Left renal cortex interstitium (tissue), 4 donors: ENCODE data around the gene TSBP1. TPM values are rescaled to one million over a fixed set of nuclear protein-coding genes. Genes with fewer than 3 reads are reported as not detected.
"Not testable (repeated sequence)": the region's sequence is repeated elsewhere in the genome, so short reads cannot be mapped to it uniquely, and the experiment has no call there.

Source experiments
- DNase-seq, 4 donors: peaks; one replicate each; pipeline ENCODE4 v3.0.0-alpha.2; 2013; ENCODE audit warnings: low read depth in 4 of 4, low spot score in 2 of 4, missing footprints in 1 of 4
- polyA plus RNA-seq, 4 donors: library from polyadenylated mRNA; unstranded; fragments of 120-200 nt; gene quantifications; one replicate each; pipeline ENCODE4 v1.2.1, GENCODE V29; 2013; ENCODE audit not compliant: insufficient read length in 4 of 4

Gene TSBP1
- polyA plus RNA-seq, 4 donors, result 0.24 TPM; not detected in 3

DNA sequence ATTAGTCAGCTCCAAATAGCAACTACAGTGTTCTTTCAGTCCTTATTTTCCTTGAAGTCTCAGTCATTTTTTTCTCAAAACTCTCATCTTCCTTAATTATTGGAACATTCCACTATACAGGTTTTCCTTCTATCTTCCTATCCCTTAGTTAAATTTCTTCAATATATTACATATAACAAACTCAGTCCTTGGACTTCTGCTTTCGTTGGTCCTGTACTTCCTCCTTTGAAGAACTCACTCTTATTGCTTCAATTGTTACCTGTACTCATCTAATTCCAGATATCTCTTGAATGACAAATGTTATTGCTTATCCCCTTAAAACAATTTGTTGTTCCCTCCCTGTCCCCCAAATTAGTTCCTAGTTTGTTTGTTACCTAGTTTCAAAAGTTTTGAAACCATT lies 80.2 kb downstream of the TSBP1 start:
- DNase-seq, result no peak

GRCh38 chr6:32290886-32291450 lies 80.7 kb downstream of the TSBP1 start:
- peak in 1 of 4 donors; percentile 6 for DNase-seq

DNA sequence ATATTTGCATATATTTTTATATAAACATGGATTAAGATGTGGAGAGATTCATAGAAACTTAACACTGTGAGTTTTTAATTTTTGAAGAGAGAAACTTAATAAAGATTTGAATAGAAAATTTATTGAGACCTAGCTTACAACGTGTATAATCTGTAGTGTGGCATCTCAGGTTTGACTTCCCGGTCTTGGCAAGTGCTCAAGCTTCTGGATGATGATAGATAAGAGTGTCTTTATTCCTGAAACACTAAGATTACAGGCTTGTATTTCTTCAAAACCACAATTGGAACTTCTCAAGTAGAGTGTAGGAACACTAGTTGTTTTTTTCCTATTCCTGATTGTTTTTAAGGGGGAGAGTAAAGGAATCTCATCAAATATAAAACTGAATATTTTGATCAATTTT lies 83.3 kb downstream of the TSBP1 start:
- no peak for DNase-seq

DNA sequence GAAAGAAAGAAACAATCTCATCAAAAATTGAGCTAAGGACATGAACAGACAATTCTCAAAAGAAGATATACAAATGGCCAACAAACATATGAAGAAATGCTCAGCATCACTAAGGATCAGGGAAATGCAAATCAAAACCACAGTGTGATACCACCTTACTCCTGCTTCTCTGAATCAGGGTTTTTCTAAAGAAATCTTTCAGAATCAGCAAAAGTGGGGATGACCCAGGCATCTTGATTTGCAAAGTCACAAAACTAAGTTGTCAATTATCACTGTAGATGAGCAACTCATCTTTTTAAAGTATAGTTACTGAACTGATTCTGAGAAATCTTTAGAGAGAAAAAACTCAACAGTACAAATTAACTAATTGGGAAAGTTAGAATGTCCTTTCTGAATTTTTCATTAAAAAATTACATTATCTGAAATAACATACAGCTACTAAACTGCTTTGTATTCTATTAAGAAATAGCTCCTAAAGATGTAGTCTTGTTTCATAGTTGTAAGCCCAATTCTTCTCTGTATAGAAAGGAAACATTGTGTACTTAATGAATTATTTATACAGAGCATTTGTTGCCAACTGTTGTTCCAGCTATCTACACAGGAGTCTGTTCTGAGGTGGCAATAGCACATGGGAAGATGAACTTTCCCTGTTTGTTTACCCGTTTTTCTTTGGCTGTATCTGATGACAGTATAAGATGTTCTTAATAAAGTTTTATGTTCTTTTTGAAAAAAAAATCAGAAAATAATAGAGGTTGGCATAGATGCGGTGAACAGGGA lies 97.7 kb downstream of the TSBP1 start:
- not testable (repeated sequence) for DNase-seq

DNA sequence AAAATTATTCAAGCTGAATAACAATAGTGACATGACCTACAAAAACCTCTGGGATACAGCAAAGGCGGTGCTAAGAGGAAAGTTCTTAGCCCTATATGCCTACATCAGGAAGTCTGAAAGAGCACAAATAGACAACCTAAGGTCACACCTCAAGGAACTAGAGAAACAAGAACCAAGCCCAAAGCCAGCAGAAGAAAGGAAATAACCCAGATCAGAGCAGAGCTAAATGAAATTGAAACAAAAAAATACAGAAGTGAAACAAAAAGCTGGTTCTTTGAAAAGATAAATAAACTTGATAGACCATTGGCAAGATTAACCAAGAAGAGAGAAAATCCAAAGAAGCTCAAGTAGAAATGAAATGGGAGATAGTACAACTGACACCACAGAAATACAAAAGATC lies 100.3 kb downstream of the TSBP1 start:
- DNase-seq, result no peak

- DNase-seq, result not testable (repeated sequence)
Observed at GRCh38 chr6:32268459-32268858, 103.2 kb downstream of the TSBP1 start.

- no peak for DNase-seq
Observed at GRCh38 chr6:32267035-32267434, 104.7 kb downstream of the TSBP1 start.

GRCh38 chr6:32257262-32257661 lies 114.4 kb downstream of the TSBP1 start:
- not testable (repeated sequence) for DNase-seq

DNA sequence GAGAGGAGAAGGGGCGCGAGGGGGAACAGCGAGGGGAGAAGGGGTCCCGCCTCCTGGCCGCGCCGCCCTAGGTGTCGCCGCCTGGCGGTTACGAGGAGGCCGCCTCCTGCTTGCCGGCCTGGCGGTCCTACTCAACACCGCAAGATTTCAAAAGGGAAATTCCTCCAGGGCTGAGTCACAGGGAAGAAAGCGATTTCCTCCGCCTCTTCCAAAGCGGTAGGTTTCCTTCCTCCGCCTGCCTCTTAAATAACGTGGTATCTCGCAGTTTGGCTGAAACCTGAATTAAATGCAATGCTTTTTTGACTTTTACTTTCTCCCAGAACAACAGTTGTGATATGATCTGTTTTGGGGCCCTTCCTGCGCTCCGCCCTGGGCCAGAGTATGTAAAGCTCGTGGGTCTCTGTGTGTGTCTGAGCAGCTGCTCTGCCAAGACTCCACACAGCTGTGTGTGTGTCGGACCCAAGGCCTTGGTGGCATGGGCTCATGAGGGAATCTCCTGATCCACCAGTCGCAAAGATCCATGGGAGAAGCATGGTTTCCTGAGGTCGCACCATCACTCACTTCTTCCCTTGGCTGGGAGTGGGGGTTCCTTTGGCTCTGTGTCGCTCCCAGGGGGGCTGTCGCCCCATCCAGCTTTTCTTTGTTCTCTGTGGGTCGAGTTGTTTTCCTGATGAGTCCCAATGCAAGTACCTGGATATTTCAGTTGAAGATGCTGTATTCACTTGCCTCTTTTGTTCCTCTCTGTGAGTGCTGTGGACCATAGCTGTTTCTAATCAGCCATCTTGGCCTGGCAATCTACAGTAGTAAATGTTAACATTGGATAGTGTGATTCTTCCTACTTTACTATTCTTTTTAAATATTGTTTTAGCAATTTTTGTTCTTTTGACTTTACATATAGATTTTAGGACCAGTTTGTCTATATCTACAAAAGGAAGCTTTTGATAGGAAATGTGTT lies 116.2 kb downstream of the TSBP1 start:
- peak in 3 of 4 donors; percentile 54 to 64 (median 63) for DNase-seq

- peak in 2 of 4 donors; percentile 13 to 18 for DNase-seq
Observed at GRCh38 chr6:32254761-32255198, 116.9 kb downstream of the TSBP1 start.

DNA sequence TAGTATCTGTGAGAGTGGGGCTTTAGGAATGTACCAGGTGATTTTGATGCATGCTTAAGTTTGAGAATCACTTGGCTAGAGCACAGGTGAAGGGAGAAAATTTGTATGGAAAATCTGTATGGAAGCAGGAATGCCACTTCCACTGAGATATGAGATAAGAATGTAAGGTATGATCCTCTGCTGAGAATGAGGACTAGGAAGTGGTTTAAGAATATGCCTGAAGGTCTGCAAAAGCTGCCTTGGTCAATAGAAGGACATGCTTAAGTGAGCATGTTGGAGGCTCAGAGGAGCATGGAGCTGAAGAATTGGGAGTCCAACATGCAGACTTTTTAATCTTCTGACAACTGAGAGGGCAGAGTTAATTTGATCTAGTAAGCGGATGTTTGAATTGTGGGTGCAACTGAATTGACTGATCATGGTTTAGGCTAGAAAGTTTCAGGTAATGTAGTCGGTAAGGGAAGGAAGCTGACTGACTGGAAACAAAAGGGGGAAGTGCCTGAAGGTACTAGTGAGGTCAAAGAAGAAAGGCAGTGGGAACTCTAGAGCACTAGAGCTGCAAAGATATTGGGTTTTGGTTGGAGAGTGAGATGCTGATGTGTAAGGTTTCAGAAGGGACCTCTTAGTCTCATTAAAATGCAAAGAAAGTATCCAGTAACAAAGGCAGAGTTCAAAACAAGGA lies 119.2 kb downstream of the TSBP1 start:
- no peak for DNase-seq

DNA sequence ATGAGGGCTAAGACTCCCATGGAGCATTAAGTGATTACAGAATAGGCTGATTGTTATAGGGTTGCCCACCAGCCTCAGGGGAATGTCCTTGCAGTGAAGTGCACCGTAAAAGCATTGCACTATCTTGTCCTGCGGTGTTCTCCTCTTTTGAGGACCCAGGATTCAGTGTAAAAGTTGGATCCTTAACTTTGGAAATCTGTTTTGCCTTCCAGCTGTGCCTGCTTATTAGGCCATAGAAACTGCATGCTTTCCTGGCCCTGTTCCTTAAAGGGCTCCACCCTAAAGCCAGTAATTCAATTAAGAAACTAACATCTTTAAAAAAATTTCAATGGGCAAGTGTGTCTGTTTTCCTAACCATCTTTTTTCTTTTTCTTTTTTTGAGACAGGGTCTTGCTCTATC lies 122.4 kb downstream of the TSBP1 start:
- no peak for DNase-seq

DNA sequence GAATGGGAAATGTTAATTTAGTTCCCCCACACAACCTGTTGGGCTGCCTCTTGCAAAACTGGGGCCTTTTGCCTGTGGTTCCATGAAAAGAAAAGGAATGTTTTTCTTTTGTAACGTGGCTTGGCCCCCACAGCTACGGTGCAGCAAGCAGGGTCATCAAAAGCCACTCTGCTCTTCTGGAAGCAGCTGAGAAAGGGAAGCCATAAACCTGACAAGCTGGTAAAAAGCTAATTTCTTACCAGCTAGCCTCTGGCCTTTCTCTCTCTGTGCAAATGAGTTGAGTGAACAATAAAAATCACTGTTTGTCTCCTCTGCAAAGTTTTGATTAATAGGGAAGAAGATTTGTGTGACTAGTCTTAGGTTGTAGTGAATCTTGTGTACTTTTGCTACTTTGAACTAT lies 124.3 kb downstream of the TSBP1 start:
- peak in 1 of 4 donors; percentile 17 for DNase-seq

DNA sequence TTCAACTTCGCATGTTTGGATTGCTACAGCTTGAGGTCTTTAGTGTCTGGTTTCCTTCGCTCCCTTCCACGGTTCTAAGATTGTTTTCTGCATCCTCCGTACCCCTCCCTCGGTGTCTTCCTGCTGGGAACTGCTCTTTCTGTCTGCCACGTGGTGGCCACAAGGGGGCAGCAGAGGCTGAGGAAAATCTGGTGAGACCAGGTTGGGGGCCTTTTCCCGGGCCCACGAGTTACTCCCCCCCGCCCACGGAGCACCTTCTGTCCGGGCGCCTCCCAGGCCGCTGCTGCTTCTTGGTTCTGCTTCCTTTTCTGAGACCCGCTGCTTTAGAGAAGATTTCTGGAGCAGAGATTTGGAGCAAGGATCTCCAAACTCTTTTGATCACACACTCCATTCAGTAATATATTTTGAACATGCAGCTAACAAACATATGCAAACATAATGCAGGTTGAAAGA lies 126.7 kb downstream of the TSBP1 start:
- peak in 3 of 4 donors; percentile 68 to 84 (median 72) for DNase-seq

DNA sequence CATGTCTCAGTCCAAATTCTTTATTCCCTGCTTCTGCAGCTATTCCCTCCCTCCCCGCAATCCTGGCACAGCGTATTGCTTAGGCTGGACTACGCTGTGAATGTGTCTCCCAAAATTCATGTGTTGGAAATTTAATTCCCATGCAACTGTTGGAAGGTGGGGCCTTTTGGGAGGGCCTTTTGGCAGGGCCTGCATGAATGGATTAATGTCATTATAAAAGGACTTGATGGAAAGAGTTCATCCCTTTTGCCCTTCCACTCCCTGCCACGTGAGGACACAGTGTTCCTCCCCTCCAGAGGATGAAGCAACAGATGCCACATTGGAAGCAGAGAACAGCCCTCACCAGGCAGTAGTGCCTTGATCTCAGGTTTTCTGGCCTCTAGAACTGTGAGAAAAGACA lies 127.4 kb downstream of the TSBP1 start:
- no peak for DNase-seq

Other genes starting within 250 kb of the TSBP1 start
- gene ATF6B, start 243.7 kb downstream of the TSBP1 start, polyA plus RNA-seq, result 100 to 1,000 TPM in 1 of 4 donors, 10 to 100 TPM in 3; 88.4 to 123 (median 95.4) TPM
- 1 to 10 TPM; 6.3 to 9.6 (median 7.7) TPM for gene FKBPL, start 241.6 kb downstream of the TSBP1 start, polyA plus RNA-seq
- gene PRRT1, start 220.0 kb downstream of the TSBP1 start, polyA plus RNA-seq, result 1 to 10 TPM; 2.2 to 4.4 (median 3.1) TPM
- 10 to 100 TPM; 27.9 to 50.9 (median 36.7) TPM for gene PPT2, start 217.8 kb downstream of the TSBP1 start, polyA plus RNA-seq
- gene EGFL8, start 207.3 kb downstream of the TSBP1 start, polyA plus RNA-seq, result 10 to 100 TPM; 12.0 to 46.0 (median 32.2) TPM
- gene AGPAT1, start 195.8 kb downstream of the TSBP1 start, polyA plus RNA-seq, result 100 to 1,000 TPM in 3 of 4 donors, 10 to 100 TPM in 1; 93.4 to 114 (median 104) TPM
- gene RNF5, start 193.5 kb downstream of the TSBP1 start, polyA plus RNA-seq, result 100 to 1,000 TPM in 3 of 4 donors, 10 to 100 TPM in 1; 95.7 to 113 (median 106) TPM
- gene AGER, start 187.7 kb downstream of the TSBP1 start, polyA plus RNA-seq, result 10 to 100 TPM; 10.8 to 37.0 (median 20.3) TPM
- gene PBX2, start 181.7 kb downstream of the TSBP1 start, polyA plus RNA-seq, result 100 to 1,000 TPM; 150 to 221 (median 179) TPM
- 10 to 100 TPM in 3 of 4 donors, 1 to 10 TPM in 1; 9.5 to 12.0 (median 11.3) TPM for gene GPSM3, start 179.3 kb downstream of the TSBP1 start, polyA plus RNA-seq
- gene NOTCH4, start 147.8 kb downstream of the TSBP1 start, polyA plus RNA-seq, result 10 to 100 TPM; 14.9 to 30.8 (median 18.4) TPM
- gene BTNL2, start 35.3 kb upstream of the TSBP1 start, polyA plus RNA-seq, result 1 to 10 TPM in 2 of 4 donors, under 1 TPM in 2; 0.14 to 1.8 (median 0.85) TPM
- 100 to 1,000 TPM in 1 of 4 donors, 10 to 100 TPM in 3; 52.7 to 119 (median 80.0) TPM for gene HLA-DRA, start 68.0 kb upstream of the TSBP1 start, polyA plus RNA-seq
- 10 to 100 TPM in 3 of 4 donors, 1 to 10 TPM in 1; 8.3 to 46.3 (median 13.8) TPM for gene HLA-DRB5, start 158.4 kb upstream of the TSBP1 start, polyA plus RNA-seq
- gene HLA-DRB1, start 217.9 kb upstream of the TSBP1 start, polyA plus RNA-seq, result 10 to 100 TPM; 23.8 to 58.8 (median 50.9) TPM